H7 (cell line): ENCODE results near the gene ARMC5. TPM values are rescaled to one million over a fixed set of nuclear protein-coding genes. Genes with fewer than 3 reads are reported as not detected.

ENCODE experiments used
- DNase-seq: peaks from one replicate; pipeline ENCODE4 v3.0.0; 2012
- H3K27me3 ChIP-seq: 2 replicates; pipeline ENCODE4 v1.6.0; 2011; ENCODE audit warnings: mild to moderate bottlenecking, low read length; ENCODE audit not compliant: control insufficient read depth, insufficient read depth
- H3K36me3 ChIP-seq: replicated peaks from 2 replicates; pipeline ENCODE4 v1.5.1; 2011; ENCODE audit warnings: low read length; ENCODE audit not compliant: control insufficient read depth, insufficient read depth
- H3K4me3 ChIP-seq: 2 replicates; pipeline ENCODE4 v1.5.1; 2011; ENCODE audit warnings: low read depth, mild to moderate bottlenecking, control low read depth, low read length, moderate library complexity; ENCODE audit not compliant: insufficient read depth
- total RNA-seq: library from RNA; depleted of rRNA; stranded (reverse); fragments of >200 nt; shearing (Covaris generic); gene quantifications from 2 replicates; pipeline ENCODE4 v1.2.3, GENCODE V29; 2014

Gene ARMC5
- total RNA-seq, 1 experiment from 2014 or later: 8.0 TPM

DNA sequence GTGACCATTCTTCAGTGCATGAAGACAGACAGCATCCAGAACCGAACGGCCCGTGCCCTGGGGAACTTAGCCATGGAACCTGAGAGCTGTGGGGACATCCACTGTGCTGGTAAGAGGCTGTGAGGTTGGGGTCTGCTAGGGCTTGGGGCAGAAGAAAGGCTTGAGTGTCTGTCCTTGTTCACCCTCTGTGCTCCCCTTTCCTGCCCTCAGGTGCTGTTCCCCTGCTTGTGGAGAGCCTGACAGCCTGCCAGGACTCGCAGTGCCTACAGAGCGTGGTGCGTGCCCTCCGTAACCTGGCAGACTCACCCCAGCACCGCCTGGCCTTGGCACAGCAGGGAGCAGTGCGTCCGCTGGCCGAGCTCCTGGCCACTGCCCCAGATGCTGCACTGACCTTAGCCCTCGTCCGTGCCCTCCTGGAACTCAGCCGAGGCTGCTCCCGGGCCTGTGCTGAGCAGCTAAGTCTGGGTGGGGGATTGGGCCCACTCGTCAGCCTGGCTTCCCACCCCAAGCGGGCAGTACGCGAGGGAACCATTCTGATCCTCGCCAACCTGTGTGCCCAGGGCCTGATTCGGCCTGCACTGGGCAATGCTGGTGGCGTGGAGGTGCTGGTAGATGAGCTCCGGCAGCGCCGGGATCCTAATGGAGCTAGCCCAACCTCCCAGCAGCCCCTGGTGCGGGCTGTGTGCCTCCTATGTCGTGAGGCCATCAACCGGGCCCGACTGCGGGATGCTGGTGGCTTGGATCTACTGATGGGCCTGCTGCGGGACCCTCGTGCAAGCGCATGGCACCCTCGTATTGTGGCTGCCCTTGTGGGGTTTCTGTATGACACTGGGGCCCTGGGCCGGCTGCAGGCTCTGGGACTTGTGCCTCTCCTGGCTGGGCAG is 2.9 kb downstream of the ARMC5 start:
- Histone ChIP-seq H3K27me3 (no peaks in the 10 kb centered on the region), H3K4me3 (no peak overlapping the region), H3K36me3 (no peaks in the 10 kb centered on the region; the same call in 1 of the 2 replicates)
- DNase-seq: no peak

DNA sequence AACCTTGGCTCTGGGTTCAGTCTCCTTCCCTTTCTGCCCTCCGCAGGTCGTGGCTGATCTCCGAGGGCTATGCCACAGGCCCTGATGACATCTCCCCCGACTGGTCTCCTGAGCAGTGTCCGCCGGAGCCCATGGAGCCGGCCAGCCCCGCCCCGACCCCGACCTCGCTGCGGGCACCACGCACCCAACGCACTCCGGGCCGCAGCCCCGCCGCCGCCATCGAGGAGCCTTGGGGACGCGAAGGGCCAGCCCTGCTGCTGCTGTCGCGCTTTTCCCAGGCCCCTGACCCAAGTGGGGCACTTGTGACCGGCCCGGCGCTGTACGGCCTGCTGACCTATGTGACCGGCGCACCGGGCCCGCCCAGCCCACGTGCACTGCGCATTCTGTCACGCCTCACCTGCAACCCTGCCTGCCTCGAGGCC is 5.1 kb downstream of the ARMC5 start:
- peak; percentile 32 for DNase-seq
- no peaks in the 10 kb centered on the region for H3K27me3 ChIP-seq
- H3K4me3 ChIP-seq: no peak overlapping the region
- H3K36me3 ChIP-seq: no peaks in the 10 kb centered on the region; the same call in 1 of the 2 replicates

DNA sequence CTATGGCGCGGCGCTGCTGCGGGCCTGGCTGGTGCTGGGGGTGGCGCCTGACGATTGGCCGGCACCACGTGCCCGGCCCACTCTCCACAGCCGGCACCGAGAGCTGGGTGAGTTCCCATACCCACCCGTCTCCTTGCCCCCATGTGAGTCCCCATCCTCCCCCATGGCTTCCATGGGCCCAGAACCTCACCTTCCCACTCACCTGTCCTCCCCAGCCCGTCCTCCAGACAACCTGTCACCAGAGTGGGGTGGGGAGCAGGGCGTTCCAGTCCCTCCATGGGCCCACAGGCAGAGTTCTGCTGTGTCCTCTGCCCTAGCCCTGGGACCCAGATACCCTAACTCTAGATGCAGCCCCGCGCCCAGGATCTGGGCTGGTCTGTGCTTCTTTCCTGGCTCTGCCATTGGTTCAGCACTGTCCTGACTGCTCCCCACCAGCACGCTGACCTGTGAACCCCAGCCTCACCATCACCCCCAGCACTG is 5.5 kb downstream of the ARMC5 start:
- DNase-seq: peak; percentile 6

DNA sequence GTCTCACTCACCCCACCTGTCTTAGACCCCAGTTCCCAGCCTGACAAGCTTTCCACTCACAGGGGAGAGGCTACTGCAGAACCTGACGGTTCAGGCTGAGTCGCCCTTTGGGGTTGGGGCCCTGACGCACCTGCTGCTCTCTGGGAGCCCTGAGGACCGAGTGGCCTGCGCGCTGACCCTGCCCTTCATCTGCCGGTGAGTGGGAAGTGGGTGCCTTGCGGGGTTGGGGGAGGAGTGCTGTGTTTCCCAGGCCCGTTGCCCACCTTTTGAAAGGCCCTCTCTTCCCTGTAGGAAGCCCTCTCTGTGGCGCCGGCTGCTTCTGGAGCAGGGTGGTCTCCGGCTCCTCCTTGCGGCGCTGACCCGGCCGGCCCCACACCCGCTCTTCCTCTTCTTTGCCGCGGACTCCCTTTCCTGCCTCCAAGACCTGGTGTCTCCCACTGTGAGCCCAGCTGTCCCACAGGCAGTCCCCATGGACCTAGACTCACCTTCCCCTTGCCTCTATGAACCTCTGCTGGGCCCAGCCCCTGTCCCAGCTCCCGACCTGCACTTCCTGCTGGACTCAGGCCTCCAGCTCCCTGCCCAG is 6.6 kb downstream of the ARMC5 start:
- Histone ChIP-seq H3K27me3 (no peaks in the 10 kb centered on the region), H3K4me3 (no peak overlapping the region), H3K36me3 (no peaks in the 10 kb centered on the region; the same call in 1 of the 2 replicates)
- DNase-seq: peak; percentile 27

More for the DNA sequence above, 5.5 kb downstream of the ARMC5 start:
- no peaks in the 10 kb centered on the region for H3K27me3 ChIP-seq
- no peaks in the 10 kb centered on the region; the same call in 1 of the 2 replicates for H3K36me3 ChIP-seq
- H3K4me3 ChIP-seq: no peak overlapping the region

DNA sequence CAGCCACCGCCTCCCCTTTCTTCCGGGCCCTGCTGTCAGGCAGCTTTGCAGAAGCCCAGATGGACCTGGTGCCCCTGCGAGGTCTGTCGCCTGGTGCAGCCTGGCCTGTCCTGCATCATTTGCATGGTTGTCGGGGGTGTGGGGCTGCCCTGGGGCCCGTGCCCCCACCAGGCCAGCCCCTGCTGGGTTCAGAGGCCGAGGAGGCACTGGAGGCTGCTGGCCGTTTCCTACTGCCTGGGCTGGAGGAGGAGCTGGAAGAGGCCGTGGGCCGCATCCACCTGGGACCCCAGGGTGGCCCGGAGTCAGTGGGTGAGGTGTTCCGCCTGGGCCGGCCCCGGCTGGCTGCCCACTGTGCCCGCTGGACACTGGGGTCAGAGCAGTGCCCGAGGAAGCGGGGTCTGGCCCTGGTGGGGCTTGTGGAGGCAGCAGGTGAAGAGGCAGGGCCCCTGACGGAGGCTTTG is 7.1 kb downstream of the ARMC5 start:
- Histone ChIP-seq H3K27me3 (peaks cover under 1% of the 10 kb centered on the region; the same call in 1 of the 2 replicates), H3K36me3 (no peaks in the 10 kb centered on the region; the same call in 1 of the 2 replicates), H3K4me3 (no peak overlapping the region)
- DNase-seq: no peak

DNA sequence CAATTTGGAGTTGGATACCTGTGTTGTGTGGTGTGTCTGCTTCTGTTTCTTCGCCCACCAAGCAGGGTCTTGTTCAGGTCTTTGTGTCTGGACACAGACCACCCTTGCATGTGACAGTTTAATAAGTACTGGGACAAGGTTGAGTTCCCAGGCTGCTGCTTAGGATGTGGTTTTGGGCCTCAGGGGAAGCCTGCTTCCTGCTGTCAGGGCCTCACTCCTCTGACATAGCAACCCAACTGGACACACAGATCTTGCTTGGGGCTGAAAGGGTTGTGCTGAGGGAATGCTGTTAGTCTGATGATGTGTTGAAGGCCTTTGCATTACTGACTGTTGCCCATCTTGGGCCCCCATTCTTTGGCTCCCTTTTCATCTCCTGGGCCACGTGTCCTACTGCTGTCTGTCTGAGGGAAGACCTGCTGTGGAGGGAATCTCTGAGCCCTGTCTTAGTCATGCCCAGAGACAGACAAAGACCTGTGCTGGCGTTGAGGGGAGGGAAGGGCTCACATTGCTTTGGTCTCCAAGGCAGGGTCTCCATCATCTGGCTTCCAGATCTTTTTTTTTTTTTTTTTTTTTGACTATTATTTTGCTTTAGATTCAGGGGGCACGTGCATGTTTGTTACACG is 8.0 kb downstream of the ARMC5 start:
- H3K4me3 ChIP-seq: no peak overlapping the region
- no peaks in the 10 kb centered on the region; the same call in 1 of the 2 replicates for H3K36me3 ChIP-seq
- peaks cover 1% of the 10 kb centered on the region; the same call in 1 of the 2 replicates for H3K27me3 ChIP-seq
- peak; percentile 18 for DNase-seq

DNA sequence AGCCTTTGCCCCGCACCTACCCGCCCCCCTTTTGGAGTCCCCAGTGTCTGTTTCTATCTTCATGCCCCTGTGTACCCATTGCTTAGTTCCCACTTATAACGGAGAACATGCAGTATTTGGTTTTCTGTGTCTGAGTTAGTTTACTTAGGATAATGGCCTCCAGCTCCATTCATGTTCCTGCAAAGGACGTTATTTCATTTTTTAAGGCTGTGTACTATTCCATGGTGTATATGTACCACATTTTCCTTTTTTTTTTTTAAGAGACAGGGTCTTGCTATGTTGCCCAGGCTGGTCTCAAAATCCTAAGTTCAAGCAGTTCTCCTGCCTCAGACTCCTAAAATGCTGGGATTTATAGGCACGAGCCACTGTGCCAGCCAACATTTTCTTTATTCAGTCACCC is 8.6 kb downstream of the ARMC5 start:
- Histone ChIP-seq H3K27me3 (peaks cover 7% of the 10 kb centered on the region; the same call in 1 of the 2 replicates), H3K4me3 (no peak overlapping the region), H3K36me3 (no peaks in the 10 kb centered on the region; the same call in 1 of the 2 replicates)
- no peak for DNase-seq

DNA sequence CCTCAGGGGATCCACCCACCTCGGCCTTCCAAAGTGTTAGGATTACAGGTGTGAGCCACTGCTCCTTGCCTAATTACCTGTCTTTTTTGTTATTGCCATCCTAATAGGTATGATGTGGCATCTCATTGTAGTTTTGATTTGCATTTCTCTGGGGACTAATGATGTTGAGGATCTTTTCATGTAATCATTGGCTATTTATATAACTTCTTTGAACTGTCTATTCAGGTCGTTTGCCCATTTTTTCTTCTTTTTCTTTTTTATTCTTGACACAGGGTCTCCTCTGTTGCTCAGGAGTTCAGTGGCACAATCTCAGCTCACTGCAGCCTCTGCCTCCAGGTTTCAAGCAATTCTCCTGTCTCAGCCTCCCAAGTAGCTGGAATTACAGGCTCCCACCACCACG is 11.3 kb downstream of the ARMC5 start:
- DNase-seq: no peak
- no peaks in the 10 kb centered on the region for H3K36me3 ChIP-seq
- H3K27me3 ChIP-seq: peaks cover 31% of the 10 kb centered on the region
- no peak overlapping the region for H3K4me3 ChIP-seq

DNA sequence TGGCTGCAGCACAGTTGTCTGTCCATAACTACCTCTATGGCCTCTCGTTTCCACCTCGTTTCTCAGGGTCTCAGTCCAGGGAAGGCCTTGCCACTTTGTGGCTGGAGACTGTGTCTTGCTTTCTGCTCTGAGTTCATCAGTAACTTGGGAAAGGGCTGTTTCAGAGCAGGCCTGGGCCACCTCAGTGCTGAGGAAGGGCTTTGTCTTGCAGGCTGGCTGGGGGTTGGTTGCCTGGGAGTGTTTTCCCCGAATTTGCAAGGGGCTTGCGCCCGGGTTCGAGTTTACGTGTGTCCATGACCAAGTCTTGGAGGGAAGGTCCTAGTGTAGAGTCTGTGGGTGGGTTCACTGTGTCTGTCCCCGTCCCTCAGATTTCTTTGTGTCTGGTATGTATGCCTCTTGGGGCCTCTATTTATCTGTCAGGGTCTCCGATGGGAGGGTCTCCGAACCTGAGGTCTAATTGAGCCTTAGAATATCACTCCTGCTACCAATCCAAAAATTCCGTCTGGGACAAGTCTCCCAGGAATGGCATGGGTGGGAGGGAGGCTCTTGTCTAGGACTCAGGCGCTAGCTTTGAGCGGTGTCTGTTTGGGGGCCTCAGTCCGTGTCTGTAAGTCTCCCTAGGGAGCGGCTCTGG is 12.1 kb downstream of the ARMC5 start:
- Histone ChIP-seq H3K27me3 (peaks cover 38% of the 10 kb centered on the region), H3K36me3 (no peaks in the 10 kb centered on the region), H3K4me3 (peak overlapping the region; percentile 68)
- DNase-seq: no peak

DNA sequence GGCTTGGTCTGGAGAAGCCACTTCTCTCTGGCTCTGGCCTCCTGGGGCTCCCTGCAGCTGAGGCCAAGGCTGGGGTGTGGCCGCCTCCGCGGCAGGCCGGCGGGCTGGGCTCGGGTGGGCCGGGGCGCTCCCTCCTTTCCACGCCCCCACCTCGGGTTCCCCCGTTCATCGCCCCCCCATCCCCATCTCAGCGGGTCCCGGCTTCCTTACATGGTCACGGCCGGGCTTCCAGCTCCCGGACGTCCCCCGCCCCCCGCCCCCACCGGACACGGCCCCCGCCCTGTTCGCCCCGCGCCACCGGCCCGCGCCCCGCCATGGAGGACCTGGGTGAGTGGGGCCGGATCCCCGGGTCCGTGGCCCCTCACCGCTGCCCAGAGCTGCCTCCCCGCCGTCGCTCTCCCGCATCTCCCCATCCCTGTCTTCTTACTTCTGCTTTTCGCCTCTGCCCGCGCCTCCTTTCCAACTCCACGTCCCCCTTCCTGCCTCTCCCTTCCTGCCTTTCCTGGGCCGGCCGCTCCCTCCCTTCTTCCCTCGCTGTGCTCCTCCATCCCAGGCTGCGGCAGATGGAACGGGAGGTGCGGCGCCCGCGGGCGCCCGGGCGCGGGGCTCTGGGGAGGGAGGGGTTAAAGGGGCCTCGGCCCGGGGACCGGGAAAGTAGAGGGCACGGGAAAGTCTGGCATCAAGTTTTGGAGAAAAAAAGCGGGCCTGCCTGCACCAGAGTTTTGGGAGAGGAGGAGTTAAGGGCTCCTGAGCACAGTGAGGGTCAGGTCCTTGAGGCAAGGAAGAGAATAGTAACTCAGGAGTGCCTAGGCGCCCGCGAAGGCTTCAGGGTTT is 12.8 kb downstream of the ARMC5 start, which contains the start of gene TGFB1I1:
Gene TGFB1I1 (plus strand): TSS at position 278 of the 834 bp plus-strand sequence. CDS start 37 bp downstream, at position 315.
- peak; percentile 90 for DNase-seq
- H3K4me3 ChIP-seq: peak within 1 kb of the TSS; percentile 68
- no peaks in the 10 kb centered on the region for H3K36me3 ChIP-seq
- peaks cover 40% of the 10 kb centered on the region for H3K27me3 ChIP-seq

DNA sequence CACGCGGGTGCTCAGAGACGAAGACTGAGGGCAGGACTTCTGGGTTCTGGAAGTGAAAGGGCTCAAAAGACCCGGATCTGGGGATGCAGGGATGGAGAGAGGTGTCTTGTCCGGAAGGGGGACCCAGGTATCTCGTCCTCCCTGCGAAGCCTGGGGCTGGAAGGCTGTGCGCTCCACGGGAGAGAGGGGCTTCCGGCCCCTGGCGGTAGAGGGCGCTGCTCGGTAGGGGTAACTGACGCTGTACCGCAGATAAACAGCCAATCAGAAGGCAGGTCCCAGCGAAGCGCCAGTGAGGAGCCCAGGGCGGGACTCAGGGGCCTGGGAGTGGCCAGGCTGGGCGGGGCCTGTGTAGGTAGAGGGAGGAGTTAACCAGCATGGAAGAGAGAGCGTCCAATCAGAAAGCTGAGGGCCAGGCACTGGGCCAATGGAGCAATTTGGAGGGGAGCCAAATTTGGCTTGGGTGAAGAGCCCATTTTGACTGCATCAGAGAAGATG is 13.5 kb downstream of the ARMC5 start:
- H3K36me3 ChIP-seq: no peaks in the 10 kb centered on the region
- peaks cover 40% of the 10 kb centered on the region for H3K27me3 ChIP-seq
- peak; percentile 97 for DNase-seq
- H3K4me3 ChIP-seq: peak overlapping the region; percentile 68

DNA sequence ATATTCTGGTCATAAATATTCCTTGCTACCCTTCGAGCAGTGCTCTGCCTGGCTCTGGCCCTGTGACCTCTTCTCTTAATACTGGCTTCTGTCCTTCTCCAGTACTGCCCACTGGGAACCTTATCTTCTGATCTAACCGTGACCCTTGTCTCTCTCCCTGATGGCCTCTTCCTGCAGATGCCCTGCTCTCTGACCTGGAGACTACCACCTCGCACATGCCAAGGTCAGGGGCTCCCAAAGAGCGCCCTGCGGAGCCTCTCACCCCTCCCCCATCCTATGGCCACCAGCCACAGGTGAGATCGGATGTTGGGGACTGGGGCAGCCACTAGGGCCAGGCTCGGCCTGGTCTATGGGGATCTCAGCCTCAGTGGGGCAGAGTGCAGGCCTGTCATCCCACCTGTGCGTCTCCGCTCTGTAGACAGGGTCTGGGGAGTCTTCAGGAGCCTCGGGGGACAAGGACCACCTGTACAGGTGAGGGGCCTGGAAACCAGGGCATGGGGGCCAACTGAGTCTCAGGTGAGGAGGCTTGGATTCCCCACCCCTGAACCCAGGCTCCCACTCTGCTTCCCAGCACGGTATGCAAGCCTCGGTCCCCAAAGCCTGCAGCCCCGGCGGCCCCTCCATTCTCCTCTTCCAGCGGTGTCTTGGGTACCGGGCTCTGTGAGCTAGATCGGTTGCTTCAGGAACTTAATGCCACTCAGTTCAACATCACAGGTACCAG is 14.1 kb downstream of the ARMC5 start:
- no peak for DNase-seq
- H3K36me3 ChIP-seq: no peaks in the 10 kb centered on the region
- H3K27me3 ChIP-seq: peaks cover 44% of the 10 kb centered on the region
- no peak overlapping the region for H3K4me3 ChIP-seq
